Neural progenitor cell (in vitro differentiated cells): ENCODE measurements around the gene FAM163A. TPM values are rescaled to one million over a fixed set of nuclear protein-coding genes. Genes with fewer than 3 reads are reported as not detected.
A peak's percentile ranks its signal among the peaks of the same experiment; 100 is the strongest.

ENCODE experiments used
- DNase-seq: peaks from one replicate; pipeline ENCODE4 v3.0.0-alpha.2; 2016; ENCODE audit warnings: low spot score
- H2AFZ ChIP-seq: fragments of 200-600 bp; sonication (generic); replicated peaks from 2 replicates; pipeline ENCODE4 v1.6.1; 2016; ENCODE audit warnings: antibody characterized with exemption
- H3F3A ChIP-seq: fragments of 200-600 bp; sonication (generic); 2 replicates; pipeline ENCODE4 v1.6.1; 2016; ENCODE audit warnings: antibody characterized with exemption, low read depth
- H3K27ac ChIP-seq: fragments of 200-600 bp; sonication (generic); 2 replicates; pipeline ENCODE4 v1.5.1; 2016; ENCODE audit warnings: mild to moderate bottlenecking
- H3K27me3 ChIP-seq: fragments of 200-600 bp; sonication (generic); 2 replicates; pipeline ENCODE4 v1.6.1; 2016; ENCODE audit warnings: mild to moderate bottlenecking, moderate library complexity
- H3K36me3 ChIP-seq: fragments of 200-600 bp; sonication (generic); 2 replicates; pipeline ENCODE4 v1.5.1; 2016
- H3K4me1 ChIP-seq: fragments of 200-600 bp; sonication (generic); 2 replicates; pipeline ENCODE4 v1.6.1; 2016; ENCODE audit warnings: mixed run types
- H3K4me2 ChIP-seq: fragments of 200-600 bp; sonication (generic); 2 replicates; pipeline ENCODE4 v1.6.1; 2016
- H3K4me3 ChIP-seq: fragments of 200-600 bp; sonication (generic); 2 replicates; pipeline ENCODE4 v1.5.1; 2016
- H3K79me2 ChIP-seq: fragments of 200-600 bp; sonication (generic); 2 replicates; pipeline ENCODE4 v1.6.1; 2016; ENCODE audit warnings: low read depth
- H3K9ac ChIP-seq: fragments of 200-600 bp; sonication (generic); 2 replicates; pipeline ENCODE4 v1.6.1; 2016
- H3K9me3 ChIP-seq: fragments of 200-600 bp; sonication (generic); 2 replicates; pipeline ENCODE4 v1.5.1; 2016; ENCODE audit warnings: low read depth
- H4K20me1 ChIP-seq: fragments of 200-600 bp; sonication (generic); 2 replicates; pipeline ENCODE4 v1.6.1; 2016; ENCODE audit warnings: low read depth
- H3K27ac Mint-ChIP-seq: 3 replicates; pipeline ENCODE4 v1.8.0; 2021; ENCODE audit warnings: mixed read lengths
- H3K27me3 Mint-ChIP-seq: 2 replicates; pipeline ENCODE4 v1.8.0; 2022; ENCODE audit warnings: low read depth, mild to moderate bottlenecking, inconsistent platforms, moderate library complexity, mixed read lengths; ENCODE audit not compliant: insufficient read depth
- H3K36me3 Mint-ChIP-seq: 3 replicates; pipeline ENCODE4 v1.8.0; 2021; ENCODE audit warnings: mixed read lengths
- H3K4me1 Mint-ChIP-seq: 3 replicates; pipeline ENCODE4 v1.8.0; 2021; ENCODE audit warnings: mixed read lengths
- H3K4me3 Mint-ChIP-seq: 3 replicates; pipeline ENCODE4 v1.8.0; 2021; ENCODE audit warnings: mild to moderate bottlenecking, moderate library complexity, mixed read lengths
- H3K9me3 Mint-ChIP-seq: 3 replicates; pipeline ENCODE4 v1.8.0; 2020; ENCODE audit warnings: mixed read lengths
- CTCF ChIP-seq: fragments of 200-600 bp; sonication (generic); IDR thresholded peaks from 2 replicates; pipeline ENCODE4 v1.5.1; 2017; ENCODE audit warnings: antibody characterized with exemption, mild to moderate bottlenecking
- EZH2 ChIP-seq: fragments of 200-600 bp; sonication (generic); IDR thresholded peaks from 2 replicates; pipeline ENCODE4 v1.6.1; 2017; ENCODE audit warnings: antibody characterized with exemption, mild to moderate bottlenecking, moderate library complexity
- EZH2phosphoT487 ChIP-seq: fragments of 200-600 bp; sonication (generic); IDR thresholded peaks from 2 replicates; pipeline ENCODE4 v1.6.1; 2017; ENCODE audit warnings: antibody characterized with exemption
- total RNA-seq: library from RNA; depleted of rRNA; stranded (reverse); fragments of >200 nt; gene quantifications from 2 replicates; pipeline ENCODE4 v1.2.3, GENCODE V29; 2015; ENCODE audit warnings: low replicate concordance

The FAM163A gene
- total RNA-seq, 1 donor from 2014 or later: 0.11 TPM

DNA sequence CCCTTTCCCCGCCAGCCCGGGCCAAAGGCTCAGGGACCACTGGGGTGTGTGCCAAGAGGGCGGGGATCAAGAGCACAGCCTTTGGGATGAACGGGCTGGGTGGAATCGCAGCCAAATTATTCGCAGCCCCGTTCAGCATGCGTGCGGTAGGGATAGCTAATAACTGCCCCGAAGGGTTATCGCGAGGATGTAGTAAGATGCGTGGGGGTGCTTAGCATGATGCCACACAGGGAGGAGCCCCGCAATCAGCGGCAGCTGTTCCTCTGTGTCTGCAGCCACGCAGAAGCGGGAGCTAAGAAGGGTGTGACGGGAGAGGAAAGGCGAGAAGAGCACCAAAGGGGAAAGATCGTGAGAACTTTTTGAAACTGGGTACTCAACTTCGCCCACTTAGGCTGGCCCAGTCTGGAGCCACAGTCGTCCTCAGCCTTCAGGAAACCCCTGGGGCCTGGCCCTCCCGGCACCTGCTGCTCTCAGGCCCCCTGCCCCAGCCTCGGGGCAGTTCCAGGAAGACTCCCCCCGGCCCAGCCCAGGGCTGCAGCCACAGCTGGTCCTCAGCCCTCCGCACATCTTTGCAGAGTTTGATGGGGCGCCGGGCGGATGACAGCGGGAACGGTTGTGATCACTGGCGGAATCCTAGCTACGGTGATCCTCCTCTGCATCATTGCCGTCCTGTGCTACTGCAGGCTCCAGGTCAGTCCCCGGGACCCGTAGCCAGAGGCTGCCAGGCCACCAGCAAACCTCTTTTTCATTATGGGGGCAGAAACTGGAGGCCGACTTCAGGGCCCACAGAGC is 69.6 kb downstream of the FAM163A start:
- Histone ChIP-seq H3K4me2 (no peak overlapping the region), H3K36me3 (no peaks in the 10 kb centered on the region), H2AFZ (no peak overlapping the region), H3F3A (no peaks in the 10 kb centered on the region), H3K27ac (no peak overlapping the region), H3K9ac (no peak overlapping the region), H3K4me1 (peaks cover 12% of the 10 kb centered on the region), H3K27me3 (peaks cover 38% of the 10 kb centered on the region), H3K4me3 (no peak overlapping the region), H3K79me2 (no peaks in the 10 kb centered on the region), H4K20me1 (no peaks in the 10 kb centered on the region), H3K9me3 (no peaks in the 10 kb centered on the region)
- no peak for DNase-seq
- Mint-ChIP-seq H3K27ac (no peak overlapping the region), H3K4me3 (peak overlapping the region; percentile 57), H3K27me3 (peaks cover 7% of the 10 kb centered on the region), H3K9me3 (no peaks in the 10 kb centered on the region), H3K36me3 (no peaks in the 10 kb centered on the region), H3K4me1 (peaks cover 45% of the 10 kb centered on the region)
- no peak for TF ChIP-seq EZH2
- TF ChIP-seq CTCF: no peak
- no peak for TF ChIP-seq EZH2phosphoT487

DNA sequence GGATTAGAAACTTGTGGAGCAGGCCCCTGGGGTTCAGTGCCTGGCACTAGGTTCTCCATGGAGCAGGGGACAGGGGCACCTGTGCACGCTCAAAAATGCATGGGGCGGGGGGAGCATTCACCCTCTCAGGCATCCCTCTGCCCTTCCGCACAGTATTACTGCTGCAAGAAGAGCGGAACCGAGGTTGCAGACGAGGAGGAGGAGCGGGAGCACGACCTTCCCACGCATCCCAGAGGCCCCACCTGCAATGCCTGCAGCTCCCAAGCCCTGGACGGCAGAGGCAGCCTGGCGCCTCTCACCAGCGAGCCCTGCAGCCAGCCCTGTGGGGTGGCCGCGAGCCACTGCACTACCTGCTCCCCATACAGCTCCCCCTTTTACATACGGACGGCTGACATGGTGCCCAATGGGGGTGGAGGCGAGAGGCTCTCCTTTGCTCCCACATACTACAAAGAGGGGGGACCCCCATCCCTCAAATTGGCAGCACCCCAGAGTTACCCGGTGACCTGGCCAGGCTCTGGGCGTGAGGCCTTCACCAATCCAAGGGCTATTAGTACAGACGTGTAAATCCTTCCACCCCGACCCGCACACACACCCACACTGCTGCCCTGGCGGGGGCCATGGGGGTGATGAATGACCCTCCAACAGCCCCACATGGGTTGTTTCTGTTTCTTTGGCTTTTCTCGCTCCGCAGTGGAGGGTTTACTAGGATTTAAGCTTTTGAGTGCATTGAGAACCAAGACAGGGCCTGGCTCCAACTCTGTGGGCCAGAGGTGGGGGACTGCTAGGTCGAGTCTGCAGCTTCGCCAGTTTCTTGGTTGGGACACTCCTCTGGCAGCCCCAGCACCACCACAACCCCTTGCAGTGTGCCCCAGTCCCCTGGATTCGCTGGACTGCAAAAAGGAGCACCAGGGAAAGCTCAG is 70.8 kb downstream of the FAM163A start:
- no peak for DNase-seq
- peak overlapping the region; percentile 96 for H3K4me2 ChIP-seq
- no peak overlapping the region for H3K27ac ChIP-seq
- Mint-ChIP-seq H3K27me3 (peaks cover 7% of the 10 kb centered on the region), H3K36me3 (no peaks in the 10 kb centered on the region), H3K9me3 (no peaks in the 10 kb centered on the region), H3K4me3 (peak overlapping the region; percentile 90), H3K4me1 (peaks cover 51% of the 10 kb centered on the region), H3K27ac (no peak overlapping the region)
- no peak for TF ChIP-seq CTCF
- TF ChIP-seq EZH2: no peak
- no peak for TF ChIP-seq EZH2phosphoT487
- no peaks in the 10 kb centered on the region for H3F3A ChIP-seq
- H4K20me1 ChIP-seq: no peaks in the 10 kb centered on the region
- peak overlapping the region; percentile 58 for H3K4me3 ChIP-seq
- H2AFZ ChIP-seq: peak overlapping the region; percentile 99
- no peaks in the 10 kb centered on the region for H3K36me3 ChIP-seq
- no peak overlapping the region for H3K9ac ChIP-seq
- H3K27me3 ChIP-seq: peaks cover 38% of the 10 kb centered on the region
- no peaks in the 10 kb centered on the region for H3K9me3 ChIP-seq
- H3K79me2 ChIP-seq: no peaks in the 10 kb centered on the region
- H3K4me1 ChIP-seq: peaks cover 12% of the 10 kb centered on the region

DNA sequence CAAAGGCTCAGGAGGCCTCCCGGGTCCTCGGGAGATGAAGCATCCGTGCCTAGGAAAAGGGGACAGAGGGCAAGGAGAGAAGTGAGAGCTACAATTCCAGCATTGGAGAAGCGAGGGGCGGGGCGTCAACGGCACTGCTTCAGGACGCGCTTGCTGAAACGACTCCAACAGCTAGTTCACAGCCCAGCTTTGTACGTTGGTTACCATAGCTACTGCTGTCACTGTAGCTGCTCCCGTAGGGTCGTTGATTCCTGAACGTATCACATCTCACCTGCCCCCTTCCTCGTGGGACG is 71.4 kb downstream of the FAM163A start:
- TF ChIP-seq EZH2 (no peak), EZH2phosphoT487 (no peak), CTCF (no peak)
- Mint-ChIP-seq H3K4me1 (peaks cover 52% of the 10 kb centered on the region), H3K36me3 (no peaks in the 10 kb centered on the region), H3K27ac (no peak overlapping the region), H3K9me3 (no peaks in the 10 kb centered on the region), H3K27me3 (peaks cover 7% of the 10 kb centered on the region), H3K4me3 (peak overlapping the region; percentile 90)
- no peaks in the 10 kb centered on the region for H4K20me1 ChIP-seq
- peaks cover 12% of the 10 kb centered on the region for H3K4me1 ChIP-seq
- H3K4me2 ChIP-seq: peak overlapping the region; percentile 96
- no peak overlapping the region for H3K9ac ChIP-seq
- peak overlapping the region; percentile 58 for H3K4me3 ChIP-seq
- H3K27ac ChIP-seq: no peak overlapping the region
- H2AFZ ChIP-seq: peak overlapping the region; percentile 99
- no peaks in the 10 kb centered on the region for H3K9me3 ChIP-seq
- no peaks in the 10 kb centered on the region for H3K79me2 ChIP-seq
- H3K36me3 ChIP-seq: no peaks in the 10 kb centered on the region
- DNase-seq: no peak
- H3K27me3 ChIP-seq: peaks cover 38% of the 10 kb centered on the region
- H3F3A ChIP-seq: no peaks in the 10 kb centered on the region
